Neural crest cell (in vitro differentiated cells): Measurements from ENCODE around the gene DYNC1LI1. TPM values are rescaled to one million over a fixed set of nuclear protein-coding genes. Genes with fewer than 3 reads are reported as not detected.

Experiments used
- DNase-seq: peaks from one replicate; pipeline ENCODE4 v3.0.0; 2021; ENCODE audit warnings: low read depth, mixed read lengths, low spot score
- H3K27ac Mint-ChIP-seq: one replicate; pipeline ENCODE4 v1.8.0; 2021; ENCODE audit warnings: mild to moderate bottlenecking, mixed read lengths; ENCODE audit not compliant: unreplicated experiment
- H3K27me3 Mint-ChIP-seq: 2 replicates; pipeline ENCODE4 v1.8.0; 2021; ENCODE audit warnings: low read depth, mild to moderate bottlenecking, mixed read lengths
- H3K36me3 Mint-ChIP-seq: 2 replicates; pipeline ENCODE4 v1.8.0; 2021; ENCODE audit warnings: low read depth, mild to moderate bottlenecking, mixed read lengths
- H3K4me1 Mint-ChIP-seq: 2 replicates; pipeline ENCODE4 v1.8.0; 2021; ENCODE audit warnings: mixed read lengths
- H3K4me3 Mint-ChIP-seq: one replicate; pipeline ENCODE4 v1.8.0; 2021; ENCODE audit warnings: mild to moderate bottlenecking, mixed read lengths
- H3K9me3 Mint-ChIP-seq: 2 replicates; pipeline ENCODE4 v1.8.0; 2021; ENCODE audit warnings: mixed read lengths
- microRNA-seq: library from miRNA; unstranded; fragments of <30 nt; microRNA quantifications from one replicate; pipeline ENCODE4, GENCODE V29; 2020
- total RNA-seq: library from RNA; stranded (reverse); gene quantifications from 2 replicates; pipeline ENCODE4 v1.2.1, GENCODE V29; 2021
- TF ChIP-seq, protein P1 (sequence below): fragments of 200-600 bp; sonication (generic); conservative IDR thresholded peaks from 2 replicates; pipeline ENCODE4 v1.5.0; 2021; ENCODE audit warnings: antibody characterized with exemption, mild to moderate bottlenecking

DYNC1LI1 gene
- total RNA-seq, 1 donor from 2014 or later: 58.7 TPM

DNA sequence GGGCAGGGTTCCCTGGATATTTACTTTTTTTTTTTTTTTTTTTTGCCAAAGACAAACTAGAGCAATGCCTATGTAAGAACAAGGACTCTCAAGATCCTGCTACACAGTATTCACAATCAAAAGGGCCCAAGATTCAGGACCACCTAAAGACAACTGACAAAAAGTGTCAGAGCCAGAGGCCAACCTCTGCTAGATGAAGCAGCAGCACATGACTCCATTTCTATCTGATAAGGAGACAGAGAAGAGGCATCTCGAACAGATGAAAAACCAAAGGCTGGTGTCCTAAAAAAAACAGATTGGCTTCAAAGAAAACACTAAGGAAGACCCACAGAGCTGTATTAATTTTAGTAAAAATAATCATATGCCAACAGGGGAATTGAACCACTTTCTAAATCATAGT is 88.0 kb downstream of the DYNC1LI1 start:
- Mint-ChIP-seq H3K36me3 (peaks cover 26% of the 10 kb centered on the region), H3K4me1 (peaks cover 4% of the 10 kb centered on the region), H3K27me3 (no peaks in the 10 kb centered on the region), H3K9me3 (no peaks in the 10 kb centered on the region), H3K4me3 (no peak overlapping the region), H3K27ac (peak overlapping the region; percentile 60)
- TF ChIP-seq, protein P1, sequence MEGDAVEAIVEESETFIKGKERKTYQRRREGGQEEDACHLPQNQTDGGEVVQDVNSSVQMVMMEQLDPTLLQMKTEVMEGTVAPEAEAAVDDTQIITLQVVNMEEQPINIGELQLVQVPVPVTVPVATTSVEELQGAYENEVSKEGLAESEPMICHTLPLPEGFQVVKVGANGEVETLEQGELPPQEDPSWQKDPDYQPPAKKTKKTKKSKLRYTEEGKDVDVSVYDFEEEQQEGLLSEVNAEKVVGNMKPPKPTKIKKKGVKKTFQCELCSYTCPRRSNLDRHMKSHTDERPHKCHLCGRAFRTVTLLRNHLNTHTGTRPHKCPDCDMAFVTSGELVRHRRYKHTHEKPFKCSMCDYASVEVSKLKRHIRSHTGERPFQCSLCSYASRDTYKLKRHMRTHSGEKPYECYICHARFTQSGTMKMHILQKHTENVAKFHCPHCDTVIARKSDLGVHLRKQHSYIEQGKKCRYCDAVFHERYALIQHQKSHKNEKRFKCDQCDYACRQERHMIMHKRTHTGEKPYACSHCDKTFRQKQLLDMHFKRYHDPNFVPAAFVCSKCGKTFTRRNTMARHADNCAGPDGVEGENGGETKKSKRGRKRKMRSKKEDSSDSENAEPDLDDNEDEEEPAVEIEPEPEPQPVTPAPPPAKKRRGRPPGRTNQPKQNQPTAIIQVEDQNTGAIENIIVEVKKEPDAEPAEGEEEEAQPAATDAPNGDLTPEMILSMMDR: no peak
- DNase-seq: no peak

DNA sequence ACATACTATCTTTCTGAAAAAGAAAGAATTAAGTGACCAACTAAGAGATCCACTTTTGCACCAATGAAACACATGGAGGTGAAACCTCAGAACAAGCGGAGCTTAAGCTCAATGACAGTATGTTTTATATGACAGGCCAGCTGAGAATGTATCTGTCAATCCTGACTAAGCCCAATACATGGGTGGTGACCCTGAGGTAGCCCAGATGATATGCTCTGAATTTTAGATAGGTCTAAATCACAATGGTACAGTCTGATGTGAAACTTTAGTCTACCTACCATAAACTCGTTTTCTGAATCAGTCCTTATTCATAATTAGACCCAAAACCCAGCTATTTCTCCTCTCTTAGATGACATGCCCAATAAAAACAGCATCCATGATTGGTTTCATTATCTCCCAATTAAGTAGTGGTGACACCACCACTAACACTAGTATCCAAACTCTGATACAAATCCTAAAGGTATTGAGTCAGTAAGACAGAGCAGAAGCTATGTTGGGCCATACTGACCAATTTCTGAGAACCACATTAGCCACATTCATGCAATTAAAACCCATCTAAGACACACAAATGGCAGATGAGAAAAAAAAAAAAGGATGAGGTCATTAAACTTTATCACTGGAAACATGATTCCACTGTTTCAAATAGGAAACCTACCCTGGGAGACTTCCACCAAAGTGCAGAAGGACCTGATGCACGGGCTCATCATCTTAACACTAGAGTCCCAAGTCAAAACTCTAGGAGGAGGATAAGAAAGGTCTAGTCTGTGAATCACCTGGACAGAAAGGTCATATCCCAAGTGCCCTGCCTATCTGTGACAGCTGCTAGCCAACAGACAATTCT is 88.6 kb downstream of the DYNC1LI1 start:
- no peaks in the 10 kb centered on the region for H3K27me3 Mint-ChIP-seq
- H3K4me3 Mint-ChIP-seq: no peak overlapping the region
- no peak overlapping the region for H3K27ac Mint-ChIP-seq
- DNase-seq: no peak
- H3K9me3 Mint-ChIP-seq: no peaks in the 10 kb centered on the region
- peaks cover 29% of the 10 kb centered on the region for H3K36me3 Mint-ChIP-seq
- H3K4me1 Mint-ChIP-seq: peaks cover 4% of the 10 kb centered on the region
- TF ChIP-seq, protein P1: no peak

DNA sequence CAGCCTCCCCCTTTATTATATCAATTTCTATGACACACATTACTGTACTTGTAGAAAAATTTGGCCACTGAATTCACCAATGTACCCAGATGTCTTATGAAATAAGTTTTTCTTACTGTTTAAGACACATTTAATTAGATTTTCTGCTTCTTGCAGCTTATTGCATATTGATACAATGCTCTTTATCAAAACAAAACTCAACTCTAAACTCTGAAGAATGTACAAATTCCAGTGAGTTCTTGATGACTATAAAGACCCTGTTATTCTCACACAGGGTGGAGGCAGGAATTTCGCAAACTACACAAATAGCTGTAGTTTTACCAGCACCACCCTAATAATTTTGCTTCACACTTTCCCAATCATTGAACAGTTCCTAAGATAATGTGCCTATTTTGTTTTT is 90.1 kb downstream of the DYNC1LI1 start:
- no peak for DNase-seq
- Mint-ChIP-seq H3K9me3 (no peaks in the 10 kb centered on the region), H3K27me3 (no peaks in the 10 kb centered on the region), H3K4me1 (peaks cover 4% of the 10 kb centered on the region), H3K27ac (no peak overlapping the region), H3K36me3 (peaks cover 31% of the 10 kb centered on the region), H3K4me3 (no peak overlapping the region)
- TF ChIP-seq, protein P1: no peak

Small RNA genes lying within 50 kb of the gene (microRNA-seq; reads per million reads assigned to microRNA genes)
- gene MIR548AY: not detected

Other genes starting within 250 kb of the DYNC1LI1 start
- gene CMTM7, start 179.0 kb downstream of the DYNC1LI1 start, total RNA-seq: 37.4 and 38.0 TPM in 2 replicates
- 32.6 and 33.7 TPM in 2 replicates for gene CMTM6, start 68.0 kb downstream of the DYNC1LI1 start, total RNA-seq
- gene CNOT10, start 114.3 kb upstream of the DYNC1LI1 start, total RNA-seq: 51.7 and 53.6 TPM in 2 replicates
- 92.4 and 95.2 TPM in 2 replicates for gene TRIM71, start 247.1 kb upstream of the DYNC1LI1 start, total RNA-seq